Measurements from ENCODE around the gene DCP1B. TPM values are rescaled to one million over a fixed set of nuclear protein-coding genes. Genes with fewer than 3 reads are reported as not detected.
"Not testable (repeated sequence)": the region's sequence is repeated elsewhere in the genome, so short reads cannot be mapped to it uniquely, and the experiment has no call there.

Gene DCP1B
- total and polyA plus RNA-seq, 2 experiments from 2014 or later = 13.4 to 20.9 TPM

- Histone ChIP-seq H3K27ac (no peak overlapping the region), H3K36me3 (replicated peaks; ENCODE audit: insufficient read depth, low read depth) (peaks cover 5% of the 10 kb centered on the region), H3K4me2 (no peak overlapping the region)
These were observed 57.2 kb downstream of the DCP1B start for GRCh38 chr12:1947081-1947480.

GRCh38 chr12:1946296-1946695 lies 58.0 kb downstream of the DCP1B start:
- no peak overlapping the region for H2AFZ ChIP-seq
- no peaks in the 10 kb centered on the region for H3K79me2 ChIP-seq
- H4K20me1 ChIP-seq (ENCODE audit: insufficient read depth, poor library complexity, severe bottlenecking) = peaks cover 3% of the 10 kb centered on the region
- no peak for DNase-seq (ENCODE audit: low spot score)
- TF ChIP-seq EZH2phosphoT487 (IDR thresholded peaks at IDR 0.05; ENCODE audit: low read depth, severe bottlenecking, unreplicated experiment) (no peak), EZH2 (IDR thresholded peaks at IDR 0.05; ENCODE audit: borderline replicate concordance) (no peak)
- TF ChIP-seq, protein P1, sequence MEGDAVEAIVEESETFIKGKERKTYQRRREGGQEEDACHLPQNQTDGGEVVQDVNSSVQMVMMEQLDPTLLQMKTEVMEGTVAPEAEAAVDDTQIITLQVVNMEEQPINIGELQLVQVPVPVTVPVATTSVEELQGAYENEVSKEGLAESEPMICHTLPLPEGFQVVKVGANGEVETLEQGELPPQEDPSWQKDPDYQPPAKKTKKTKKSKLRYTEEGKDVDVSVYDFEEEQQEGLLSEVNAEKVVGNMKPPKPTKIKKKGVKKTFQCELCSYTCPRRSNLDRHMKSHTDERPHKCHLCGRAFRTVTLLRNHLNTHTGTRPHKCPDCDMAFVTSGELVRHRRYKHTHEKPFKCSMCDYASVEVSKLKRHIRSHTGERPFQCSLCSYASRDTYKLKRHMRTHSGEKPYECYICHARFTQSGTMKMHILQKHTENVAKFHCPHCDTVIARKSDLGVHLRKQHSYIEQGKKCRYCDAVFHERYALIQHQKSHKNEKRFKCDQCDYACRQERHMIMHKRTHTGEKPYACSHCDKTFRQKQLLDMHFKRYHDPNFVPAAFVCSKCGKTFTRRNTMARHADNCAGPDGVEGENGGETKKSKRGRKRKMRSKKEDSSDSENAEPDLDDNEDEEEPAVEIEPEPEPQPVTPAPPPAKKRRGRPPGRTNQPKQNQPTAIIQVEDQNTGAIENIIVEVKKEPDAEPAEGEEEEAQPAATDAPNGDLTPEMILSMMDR (IDR thresholded peaks at IDR 0.05; ENCODE audit: poor library complexity) = no peak
- H3K27ac ChIP-seq = no peak overlapping the region
- H3K9me2 ChIP-seq (replicated peaks; ENCODE audit: insufficient read depth) = no peaks in the 10 kb centered on the region
- H3K36me3 ChIP-seq (replicated peaks; ENCODE audit: insufficient read depth, low read depth) = peaks cover 5% of the 10 kb centered on the region
- no peak overlapping the region for H3K4me3 ChIP-seq
- 94% methylated on average over 3 of the region's 3 CpGs for WGBS (ENCODE audit: low lambda C conversion rate, missing lambda C conversion rate)
- no peaks in the 10 kb centered on the region for H3K4me1 ChIP-seq (ENCODE audit: insufficient read depth)
- H3K4me2 ChIP-seq = no peak overlapping the region
- no peaks in the 10 kb centered on the region for H3K9me3 ChIP-seq (ENCODE audit: low read depth)
- H3K27me3 ChIP-seq = no peaks in the 10 kb centered on the region

More at GRCh38 chr12:1947081-1947480, 57.2 kb downstream of the DCP1B start:
- H3K4me3 ChIP-seq = no peak overlapping the region
- H3K27me3 ChIP-seq = no peaks in the 10 kb centered on the region
- H3K9me2 ChIP-seq (replicated peaks; ENCODE audit: insufficient read depth) = no peaks in the 10 kb centered on the region
- H3K79me2 ChIP-seq = no peaks in the 10 kb centered on the region
- TF ChIP-seq, protein P1 (IDR thresholded peaks at IDR 0.05; ENCODE audit: poor library complexity) = no peak
- TF ChIP-seq EZH2 (IDR thresholded peaks at IDR 0.05; ENCODE audit: borderline replicate concordance) (no peak), EZH2phosphoT487 (IDR thresholded peaks at IDR 0.05; ENCODE audit: low read depth, severe bottlenecking, unreplicated experiment) (no peak)
- no peaks in the 10 kb centered on the region for H3K9me3 ChIP-seq (ENCODE audit: low read depth)
- H3K4me1 ChIP-seq (ENCODE audit: insufficient read depth) = no peaks in the 10 kb centered on the region
- no peak overlapping the region for H2AFZ ChIP-seq
- DNase-seq (ENCODE audit: low spot score) = no peak
- peaks cover 3% of the 10 kb centered on the region for H4K20me1 ChIP-seq (ENCODE audit: insufficient read depth, poor library complexity, severe bottlenecking)
- WGBS (ENCODE audit: low lambda C conversion rate, missing lambda C conversion rate) = 40% methylated on average over 1 of the region's 1 CpG

DNA sequence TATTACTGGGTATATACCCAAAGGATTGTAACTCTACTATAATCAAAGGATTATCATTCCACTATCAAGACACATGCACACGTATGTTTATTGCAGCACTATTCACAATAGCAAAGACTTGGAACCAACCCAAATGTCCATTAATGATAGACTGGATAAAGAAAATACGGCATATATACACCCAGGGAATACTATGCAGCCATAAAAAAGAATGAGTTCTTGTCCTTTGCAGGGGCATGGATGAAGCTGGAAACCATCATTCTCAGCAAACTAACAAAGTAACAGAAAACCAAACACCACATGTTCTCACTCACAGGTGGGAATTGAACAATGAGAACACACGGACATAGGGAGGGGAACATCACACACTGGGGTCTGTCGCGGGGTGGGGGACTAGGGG lies 58.8 kb downstream of the DCP1B start:
- H3K4me1 ChIP-seq (ENCODE audit: insufficient read depth); H3K9me3 ChIP-seq (ENCODE audit: low read depth); H3K4me3 ChIP-seq; H4K20me1 ChIP-seq (ENCODE audit: insufficient read depth, poor library complexity, severe bottlenecking); H3K79me2 ChIP-seq; H3K9me2 ChIP-seq (replicated peaks; ENCODE audit: insufficient read depth); DNase-seq (ENCODE audit: low spot score); H3K4me2 ChIP-seq; H3K27ac ChIP-seq; H3K36me3 ChIP-seq (replicated peaks; ENCODE audit: insufficient read depth, low read depth); H2AFZ ChIP-seq; H3K27me3 ChIP-seq: not testable (repeated sequence)
- 97% methylated on average over 5 of the region's 5 CpGs for WGBS (ENCODE audit: low lambda C conversion rate, missing lambda C conversion rate)

DNA sequence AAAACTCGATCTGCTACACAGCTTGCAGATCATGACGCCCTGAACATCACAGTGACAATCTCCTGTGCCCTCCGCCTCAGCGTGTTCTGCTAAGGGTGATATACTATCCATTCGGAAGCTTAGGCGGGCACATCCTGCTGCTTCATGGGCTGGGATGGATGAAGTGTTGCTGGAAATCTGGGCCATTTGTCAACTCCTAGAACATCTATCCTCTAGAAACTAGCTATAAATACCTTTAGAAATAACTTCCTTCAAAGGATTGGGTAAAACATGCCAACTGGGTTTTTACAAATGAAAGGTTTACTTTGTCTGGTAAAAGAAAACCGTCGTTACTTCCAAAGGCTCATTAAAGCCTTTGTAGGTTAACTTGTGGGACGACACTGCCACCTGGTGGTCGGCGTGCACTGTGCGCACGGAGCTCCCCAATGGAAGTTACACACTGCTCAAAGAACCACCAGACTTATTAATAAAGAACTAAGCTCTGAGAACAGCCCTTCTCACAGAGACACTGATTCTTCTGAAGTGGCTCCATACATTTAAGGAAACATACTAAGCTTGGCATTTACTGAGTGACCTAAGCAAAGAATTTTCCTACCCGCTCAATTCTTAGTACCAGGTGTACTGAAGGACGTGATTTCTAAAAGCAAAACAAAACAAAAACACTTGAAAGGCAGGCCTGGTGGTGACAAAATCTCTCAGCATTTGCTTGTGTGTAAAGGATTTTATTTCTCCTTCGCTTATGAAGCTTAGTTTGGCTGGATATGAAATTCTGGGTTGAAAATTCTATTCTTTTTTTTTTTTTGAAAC lies 64.3 kb downstream of the DCP1B start:
- no peak overlapping the region for H3K4me3 ChIP-seq

More for the DNA sequence above, 64.3 kb downstream of the DCP1B start:
- Histone ChIP-seq H3K9me3 (ENCODE audit: low read depth) (no peaks in the 10 kb centered on the region), H2AFZ (no peak overlapping the region), H3K4me1 (ENCODE audit: insufficient read depth) (peaks cover 11% of the 10 kb centered on the region), H3K79me2 (no peaks in the 10 kb centered on the region), H4K20me1 (ENCODE audit: insufficient read depth, poor library complexity, severe bottlenecking) (peaks cover 3% of the 10 kb centered on the region), H3K27me3 (no peaks in the 10 kb centered on the region), H3K4me2 (peak overlapping the region; percentile 22), H3K36me3 (replicated peaks; ENCODE audit: insufficient read depth, low read depth) (no peaks in the 10 kb centered on the region), H3K9me2 (replicated peaks; ENCODE audit: insufficient read depth) (no peaks in the 10 kb centered on the region), H3K27ac (peak overlapping the region; percentile 0)
- 37% methylated on average over 16 of the region's 16 CpGs for WGBS (ENCODE audit: low lambda C conversion rate, missing lambda C conversion rate)
- peak; percentile 88 for DNase-seq (ENCODE audit: low spot score)
- no peak for TF ChIP-seq EZH2phosphoT487 (IDR thresholded peaks at IDR 0.05; ENCODE audit: low read depth, severe bottlenecking, unreplicated experiment)
- TF ChIP-seq, protein P1 (IDR thresholded peaks at IDR 0.05; ENCODE audit: poor library complexity) = peak; percentile 99

All from hepatocyte (in vitro differentiated cells).